WTC11 (cell line): ENCODE measurements around the gene MCMBP.

Experiments
- FOXJ3 ChIP-seq: sonication (generic); formaldehyde crosslinking; IDR thresholded peaks from 2 replicates; pipeline ENCODE4 v1.9.0; 2021; ENCODE audit warnings: missing genetic modification reagents, mild to moderate bottlenecking, borderline replicate concordance
- TF ChIP-seq, protein P1 (sequence below): fragments of 200-600 bp; IDR thresholded peaks from 2 replicates; pipeline ENCODE4 v1.8.0; 2022; ENCODE audit warnings: antibody characterized with exemption

DNA sequence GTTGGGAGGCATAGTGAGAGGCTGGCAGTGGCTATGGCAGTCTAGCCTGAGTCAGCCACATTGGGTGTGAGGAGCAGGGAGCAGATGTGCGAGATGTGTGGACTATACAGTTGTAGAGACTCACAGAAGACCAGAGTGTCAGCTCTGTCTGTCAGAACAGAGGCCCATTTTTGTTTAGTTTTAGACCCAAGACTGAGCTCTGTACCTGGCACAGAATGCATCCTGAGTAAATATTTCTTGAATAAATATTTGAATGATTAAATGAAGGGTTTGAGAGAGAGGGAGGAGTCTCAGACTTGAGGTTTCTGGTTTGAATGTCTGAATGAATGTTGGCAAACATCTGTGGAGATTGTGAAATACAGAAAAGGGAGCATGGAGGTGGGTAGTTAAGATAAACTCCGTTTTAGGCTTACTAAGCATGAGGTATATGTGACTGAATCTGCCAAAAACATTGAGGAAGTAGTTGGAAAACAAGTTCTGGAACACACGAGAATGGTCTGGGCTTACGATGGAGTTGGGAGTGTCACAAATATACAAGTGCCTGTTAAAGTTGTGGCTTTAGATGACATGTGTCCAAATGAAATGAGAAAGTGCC, 23.5 kb upstream of the MCMBP start:
- TF ChIP-seq, protein P1, sequence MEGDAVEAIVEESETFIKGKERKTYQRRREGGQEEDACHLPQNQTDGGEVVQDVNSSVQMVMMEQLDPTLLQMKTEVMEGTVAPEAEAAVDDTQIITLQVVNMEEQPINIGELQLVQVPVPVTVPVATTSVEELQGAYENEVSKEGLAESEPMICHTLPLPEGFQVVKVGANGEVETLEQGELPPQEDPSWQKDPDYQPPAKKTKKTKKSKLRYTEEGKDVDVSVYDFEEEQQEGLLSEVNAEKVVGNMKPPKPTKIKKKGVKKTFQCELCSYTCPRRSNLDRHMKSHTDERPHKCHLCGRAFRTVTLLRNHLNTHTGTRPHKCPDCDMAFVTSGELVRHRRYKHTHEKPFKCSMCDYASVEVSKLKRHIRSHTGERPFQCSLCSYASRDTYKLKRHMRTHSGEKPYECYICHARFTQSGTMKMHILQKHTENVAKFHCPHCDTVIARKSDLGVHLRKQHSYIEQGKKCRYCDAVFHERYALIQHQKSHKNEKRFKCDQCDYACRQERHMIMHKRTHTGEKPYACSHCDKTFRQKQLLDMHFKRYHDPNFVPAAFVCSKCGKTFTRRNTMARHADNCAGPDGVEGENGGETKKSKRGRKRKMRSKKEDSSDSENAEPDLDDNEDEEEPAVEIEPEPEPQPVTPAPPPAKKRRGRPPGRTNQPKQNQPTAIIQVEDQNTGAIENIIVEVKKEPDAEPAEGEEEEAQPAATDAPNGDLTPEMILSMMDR, result no peak
- no peak for TF ChIP-seq FOXJ3 (CRISPR knock-in tag)
